IPS-18a (cell line): ENCODE measurements around the gene RIOK3.

ENCODE experiments used
- H3K27ac ChIP-seq: one replicate; pipeline ENCODE4 v1.5.1; 2013; ENCODE audit warnings: low read length
- H3K27me3 ChIP-seq: one replicate; pipeline ENCODE4 v1.6.1; 2013; ENCODE audit warnings: mild to moderate bottlenecking, low read length; ENCODE audit not compliant: control insufficient read depth, insufficient read depth
- H3K36me3 ChIP-seq: one replicate; pipeline ENCODE4 v1.6.1; 2013; ENCODE audit warnings: low read depth, low read length; ENCODE audit not compliant: control insufficient read depth
- H3K4me1 ChIP-seq: one replicate; pipeline ENCODE4 v1.6.1; 2013; ENCODE audit warnings: low read depth, low read length; ENCODE audit not compliant: control insufficient read depth
- H3K4me3 ChIP-seq: one replicate; pipeline ENCODE4 v1.5.1; 2013; ENCODE audit warnings: low read length
- H3K9ac ChIP-seq: one replicate; pipeline ENCODE4 v1.6.1; 2013; ENCODE audit warnings: mild to moderate bottlenecking, low read length, moderate library complexity
- H3K9me3 ChIP-seq: one replicate; pipeline ENCODE4 v1.6.1; 2013; ENCODE audit warnings: low read depth, low read length; ENCODE audit not compliant: control insufficient read depth

Gene RIOK3

DNA sequence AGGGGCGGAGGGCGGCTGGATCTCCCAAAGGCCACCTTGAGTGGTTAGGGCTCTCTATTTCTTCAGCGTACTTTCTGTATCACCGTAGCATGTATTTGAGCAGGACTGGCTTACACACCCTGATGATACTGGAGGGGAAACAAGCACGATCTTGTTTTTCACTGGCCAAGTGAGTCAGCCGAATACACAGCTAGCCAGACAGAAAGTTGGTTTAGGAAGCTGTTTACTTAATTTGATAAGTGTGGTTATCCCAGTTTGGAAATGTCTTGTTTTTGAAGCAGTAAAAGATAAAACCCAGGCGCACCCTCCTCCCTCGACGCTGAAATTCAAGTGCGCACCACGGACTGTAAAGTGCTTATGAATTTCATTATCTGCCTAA lies 582 bp downstream of the RIOK3 start:
- no peaks in the 10 kb centered on the region for H3K27me3 ChIP-seq
- no peak overlapping the region for H3K27ac ChIP-seq
- peak overlapping the region; percentile 75 for H3K4me3 ChIP-seq
- no peaks in the 10 kb centered on the region for H3K36me3 ChIP-seq
- H3K9ac ChIP-seq = peak overlapping the region; percentile 59
- peaks cover 7% of the 10 kb centered on the region for H3K4me1 ChIP-seq
- no peaks in the 10 kb centered on the region for H3K9me3 ChIP-seq

DNA sequence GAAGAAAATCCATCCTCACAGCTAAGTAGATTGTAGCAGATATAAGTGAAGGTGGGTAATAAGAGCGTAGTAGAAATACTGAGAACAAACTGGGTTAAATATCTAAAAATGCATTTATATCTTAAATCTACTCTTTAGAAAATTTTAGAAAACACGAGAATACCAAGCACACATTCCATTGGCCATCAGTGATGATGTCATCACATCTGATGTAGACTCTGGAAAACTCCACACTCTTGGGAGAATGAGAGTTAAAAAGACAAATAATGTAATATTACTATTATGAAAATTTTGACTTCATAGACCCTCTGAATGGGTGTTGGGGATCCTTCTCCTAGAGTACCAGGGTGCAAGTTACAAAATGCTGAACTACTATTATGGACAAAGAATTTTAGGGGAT lies 3.7 kb downstream of the RIOK3 start:
- Histone ChIP-seq H3K4me1 (peaks cover 7% of the 10 kb centered on the region), H3K4me3 (no peak overlapping the region)

GRCh38 chr18:23458830-23459529 lies 5.9 kb downstream of the RIOK3 start:
- Histone ChIP-seq H3K36me3 (peaks cover 9% of the 10 kb centered on the region), H3K9me3 (no peaks in the 10 kb centered on the region)

More for the DNA sequence above, 3.7 kb downstream of the RIOK3 start:
- Histone ChIP-seq H3K27me3 (no peaks in the 10 kb centered on the region), H3K36me3 (no peaks in the 10 kb centered on the region), H3K9me3 (no peaks in the 10 kb centered on the region), H3K9ac (no peak overlapping the region), H3K27ac (no peak overlapping the region)

DNA sequence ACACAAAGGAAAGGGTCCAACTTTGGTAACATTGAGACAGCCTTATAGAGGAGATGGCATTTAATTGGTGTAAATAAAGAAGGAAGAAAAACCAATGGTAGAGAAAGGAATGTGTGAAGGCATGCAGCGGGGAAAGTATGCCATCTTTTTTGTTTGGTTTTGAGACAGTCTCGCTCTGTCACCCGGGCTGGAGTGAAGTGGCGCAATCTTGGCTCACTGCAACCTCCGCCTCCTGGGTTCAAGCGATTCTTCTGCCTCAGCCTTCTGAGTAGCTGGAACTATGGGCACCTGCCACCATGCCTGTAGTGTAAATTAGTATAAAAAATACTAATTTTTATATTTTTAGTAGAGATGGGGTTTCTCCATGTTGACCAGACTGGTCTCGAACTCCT lies 6.4 kb downstream of the RIOK3 start:
- no peak overlapping the region for H3K4me3 ChIP-seq
- no peaks in the 10 kb centered on the region for H3K4me1 ChIP-seq
- no peak overlapping the region for H3K9ac ChIP-seq
- H3K27ac ChIP-seq = no peak overlapping the region
- H3K36me3 ChIP-seq = peaks cover 14% of the 10 kb centered on the region
- H3K9me3 ChIP-seq = no peaks in the 10 kb centered on the region
- no peaks in the 10 kb centered on the region for H3K27me3 ChIP-seq

More at GRCh38 chr18:23458830-23459529, 5.9 kb downstream of the RIOK3 start:
- Histone ChIP-seq H3K9ac (no peak overlapping the region), H3K4me1 (peaks cover 5% of the 10 kb centered on the region), H3K27ac (no peak overlapping the region), H3K27me3 (no peaks in the 10 kb centered on the region), H3K4me3 (no peak overlapping the region)

DNA sequence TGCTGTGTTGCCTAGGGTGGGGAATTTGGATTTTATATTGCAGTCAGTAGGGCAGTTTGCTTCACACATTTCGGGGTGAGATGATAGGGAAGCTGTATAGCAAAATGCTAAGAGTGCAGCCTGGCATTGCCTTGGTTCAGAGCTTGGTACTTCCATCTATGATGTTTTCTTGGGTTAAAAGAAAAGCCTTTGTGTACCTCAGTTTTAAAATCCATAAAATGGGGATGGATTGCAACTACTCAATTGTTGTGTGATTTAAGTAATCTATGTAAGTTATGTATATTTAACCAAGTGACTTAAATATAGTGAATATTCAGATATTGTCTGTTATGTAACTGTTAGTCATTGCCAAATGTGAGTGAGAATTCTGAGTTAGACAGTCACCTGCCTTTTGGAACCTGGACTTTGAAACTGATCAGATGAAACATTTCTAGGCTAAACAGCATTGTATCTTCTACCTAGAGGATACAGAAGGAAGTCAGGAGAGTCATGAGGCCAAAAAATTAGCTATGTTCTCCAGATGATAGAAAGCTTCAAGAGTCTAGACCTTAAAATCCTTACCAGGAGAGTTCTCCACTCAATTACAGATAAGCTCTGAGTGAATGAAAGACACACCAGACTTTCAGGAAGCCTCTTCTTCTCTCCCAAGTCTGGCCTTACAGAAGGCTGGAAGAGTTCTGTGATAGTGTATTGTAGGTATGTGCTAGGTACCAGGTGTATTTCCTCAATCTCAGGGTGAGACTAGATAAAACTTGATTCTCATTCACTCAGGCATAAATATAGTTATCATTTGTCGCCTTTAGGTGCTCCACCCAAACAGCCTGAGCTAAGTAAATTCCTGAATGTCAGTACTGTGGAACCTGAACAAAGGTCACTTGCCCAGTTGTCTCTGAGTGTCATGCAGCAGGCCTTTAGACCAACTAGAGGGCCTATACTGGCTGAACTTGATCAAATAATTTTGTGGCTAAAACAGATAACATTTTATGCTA lies 7.5 kb downstream of the RIOK3 start:
- H3K4me3 ChIP-seq = no peak overlapping the region
- peaks cover 20% of the 10 kb centered on the region for H3K36me3 ChIP-seq
- no peaks in the 10 kb centered on the region for H3K9me3 ChIP-seq
- H3K27me3 ChIP-seq = no peaks in the 10 kb centered on the region
- no peak overlapping the region for H3K27ac ChIP-seq
- no peaks in the 10 kb centered on the region for H3K4me1 ChIP-seq
- no peak overlapping the region for H3K9ac ChIP-seq

DNA sequence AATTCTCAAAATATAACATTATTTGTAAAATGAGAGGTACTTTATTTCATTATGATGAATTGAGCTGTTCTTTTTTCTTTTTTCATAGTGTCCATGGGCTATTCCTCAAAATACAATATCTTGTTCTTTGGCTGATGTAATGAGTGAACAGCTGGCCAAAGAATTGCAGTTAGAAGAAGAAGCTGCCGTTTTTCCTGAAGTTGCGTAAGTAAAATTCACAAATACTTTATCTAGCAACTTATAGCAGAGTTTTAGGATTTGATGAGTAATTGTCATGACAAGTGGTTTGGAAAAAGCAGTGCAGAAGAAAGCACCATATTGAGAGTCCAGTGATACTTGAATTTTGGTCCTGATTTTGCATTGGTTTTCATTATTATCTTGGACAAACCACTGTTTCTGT lies 9.8 kb downstream of the RIOK3 start:
- Histone ChIP-seq H3K27ac (no peak overlapping the region), H3K9me3 (no peaks in the 10 kb centered on the region), H3K36me3 (peaks cover 26% of the 10 kb centered on the region), H3K9ac (no peak overlapping the region), H3K4me3 (no peak overlapping the region), H3K4me1 (no peaks in the 10 kb centered on the region), H3K27me3 (no peaks in the 10 kb centered on the region)

DNA sequence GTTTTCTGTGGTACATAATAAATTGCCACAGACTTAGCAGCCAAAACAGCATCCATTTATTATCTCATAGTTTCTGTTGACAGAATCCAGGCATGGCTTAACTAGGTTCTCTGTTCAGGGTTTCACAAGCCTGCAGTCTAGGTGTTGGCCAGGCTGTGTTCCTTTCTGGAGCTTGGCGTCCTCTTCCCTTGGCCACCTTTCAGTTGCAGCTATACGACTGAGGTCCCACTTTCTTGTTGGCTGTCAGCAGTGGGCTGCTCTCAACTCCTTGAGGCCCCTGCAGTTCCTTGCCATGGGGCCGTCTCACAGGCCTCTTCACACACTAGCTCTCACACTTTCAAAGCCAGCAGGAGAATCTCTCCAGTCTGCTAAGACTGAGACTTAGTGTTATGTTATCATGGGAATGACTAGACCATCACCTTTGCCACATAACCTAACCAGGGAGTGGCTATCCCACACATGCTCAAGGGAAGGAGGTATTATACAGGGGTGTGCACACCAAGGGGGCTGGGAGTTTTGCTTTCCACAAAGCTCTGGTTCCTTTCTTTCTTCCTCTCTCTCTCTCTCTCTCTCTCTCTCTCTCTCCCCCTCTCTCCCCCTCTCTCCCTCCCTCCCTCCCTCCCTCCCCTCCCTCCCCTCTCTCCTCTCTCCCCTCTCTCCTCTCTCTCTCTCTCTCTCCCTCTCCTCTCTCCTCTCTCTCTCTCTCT lies 15.8 kb downstream of the RIOK3 start:
- Histone ChIP-seq H3K9me3 (no peaks in the 10 kb centered on the region), H3K4me1 (no peaks in the 10 kb centered on the region), H3K27ac (no peak overlapping the region), H3K9ac (no peak overlapping the region), H3K36me3 (peaks cover 45% of the 10 kb centered on the region), H3K4me3 (no peak overlapping the region), H3K27me3 (no peaks in the 10 kb centered on the region)

DNA sequence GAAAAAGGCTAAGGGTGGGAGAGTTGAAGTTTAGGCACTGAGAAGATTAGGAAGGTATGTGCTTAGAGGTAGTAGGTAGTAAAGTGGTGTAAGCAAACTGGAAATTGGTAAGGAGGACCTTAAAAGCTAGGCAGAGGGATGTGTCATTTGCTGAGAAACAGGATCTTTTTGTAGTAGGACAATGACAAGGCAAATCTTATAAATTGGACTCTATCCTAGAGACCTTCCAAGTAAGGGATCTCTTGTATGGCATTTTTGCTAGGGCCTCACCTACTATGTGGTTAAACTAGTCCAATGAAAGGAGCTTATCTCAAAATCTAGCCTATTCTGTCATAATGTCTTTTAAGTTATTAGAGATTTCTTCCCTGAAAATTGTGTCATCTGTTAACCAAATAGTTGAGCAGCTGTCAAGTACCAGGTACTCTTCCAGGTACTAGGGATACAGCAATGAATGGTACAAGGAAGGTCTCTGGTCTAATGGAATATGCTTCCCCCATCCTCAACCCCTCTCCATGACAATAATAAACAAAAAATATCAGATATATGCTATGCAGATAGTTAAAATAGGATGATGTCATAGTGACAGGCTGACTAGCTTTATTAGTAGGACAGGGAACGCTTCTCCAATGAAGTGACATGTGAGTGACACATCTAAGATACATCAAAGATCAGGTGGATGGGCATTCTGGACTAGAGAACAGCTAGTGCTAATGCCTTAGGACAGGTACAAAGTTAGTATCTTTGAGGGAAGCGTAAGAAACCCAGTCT lies 17.7 kb downstream of the RIOK3 start:
- no peaks in the 10 kb centered on the region for H3K27me3 ChIP-seq
- no peak overlapping the region for H3K27ac ChIP-seq
- H3K9me3 ChIP-seq = no peaks in the 10 kb centered on the region
- no peak overlapping the region for H3K9ac ChIP-seq
- H3K36me3 ChIP-seq = peaks cover 46% of the 10 kb centered on the region
- no peak overlapping the region for H3K4me3 ChIP-seq
- H3K4me1 ChIP-seq = no peaks in the 10 kb centered on the region

DNA sequence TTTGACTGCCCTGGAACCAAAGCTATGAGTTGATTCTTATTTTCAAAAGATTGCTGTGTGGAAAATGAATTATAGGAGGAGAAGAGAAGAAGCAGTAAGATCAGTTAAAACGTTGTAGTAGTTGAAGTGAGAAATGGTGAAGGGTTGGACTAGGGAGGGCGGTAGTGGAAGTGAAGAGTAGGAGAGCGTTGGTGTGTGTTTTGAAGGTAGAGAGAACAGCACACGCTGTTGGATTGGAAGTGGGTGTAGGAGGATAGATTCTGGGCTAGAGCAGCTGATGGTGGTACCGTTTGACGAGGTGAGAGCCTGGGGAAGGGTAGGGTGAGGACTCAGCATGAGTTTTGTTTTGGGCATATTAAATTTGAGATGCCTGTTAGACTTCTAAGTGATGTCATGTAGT lies 18.4 kb downstream of the RIOK3 start:
- no peak overlapping the region for H3K4me3 ChIP-seq
- no peaks in the 10 kb centered on the region for H3K4me1 ChIP-seq
- peaks cover 48% of the 10 kb centered on the region for H3K36me3 ChIP-seq
- H3K9ac ChIP-seq = no peak overlapping the region
- H3K27ac ChIP-seq = no peak overlapping the region
- no peaks in the 10 kb centered on the region for H3K27me3 ChIP-seq
- no peaks in the 10 kb centered on the region for H3K9me3 ChIP-seq

- H3K4me3 ChIP-seq = no peak overlapping the region
- H3K27me3 ChIP-seq = no peaks in the 10 kb centered on the region
- H3K4me1 ChIP-seq = no peaks in the 10 kb centered on the region
- peaks cover 34% of the 10 kb centered on the region for H3K36me3 ChIP-seq
- H3K9ac ChIP-seq = no peak overlapping the region
- no peaks in the 10 kb centered on the region for H3K9me3 ChIP-seq
- no peak overlapping the region for H3K27ac ChIP-seq
Measured at GRCh38 chr18:23479829-23480505, 26.9 kb downstream of the RIOK3 start.
